Osteoblast (primary cell): ENCODE data around the gene FCGR2B. TPM values are rescaled to one million over a fixed set of nuclear protein-coding genes. Genes with fewer than 3 reads are reported as not detected.
"Not testable (repeated sequence)": the region's sequence is repeated elsewhere in the genome, so short reads cannot be mapped to it uniquely, and the experiment has no call there.

Source experiments
- DNase-seq: peaks from one replicate; pipeline ENCODE4 v3.0.0; 2011; ENCODE audit warnings: low spot score, mixed read lengths; ENCODE audit not compliant: insufficient read length; ENCODE audit errors: missing footprints
- H2AFZ ChIP-seq: 2 replicates; pipeline ENCODE4 v1.6.0; 2011; ENCODE audit warnings: mild to moderate bottlenecking, low read length
- H3K27ac ChIP-seq: 2 replicates; pipeline ENCODE4 v1.5.1; 2011; ENCODE audit warnings: mild to moderate bottlenecking, low read depth, low read length, moderate library complexity
- H3K27me3 ChIP-seq: 2 replicates; pipeline ENCODE4 v1.6.0; 2012; ENCODE audit warnings: mild to moderate bottlenecking, control low read depth, inconsistent platforms, low read length, moderate library complexity; ENCODE audit not compliant: insufficient read depth
- H3K36me3 ChIP-seq: 2 replicates; pipeline ENCODE4 v1.5.1; 2011; ENCODE audit warnings: mild to moderate bottlenecking, low read length, control low read depth, moderate library complexity; ENCODE audit not compliant: insufficient read depth
- H3K4me1 ChIP-seq: 2 replicates; pipeline ENCODE4 v1.5.1; 2011; ENCODE audit warnings: mild to moderate bottlenecking, low read length, control low read depth, moderate library complexity; ENCODE audit not compliant: insufficient read depth
- H3K4me2 ChIP-seq: 2 replicates; pipeline ENCODE4 v1.6.0; 2011; ENCODE audit warnings: mild to moderate bottlenecking, low read length; ENCODE audit not compliant: insufficient read depth
- H3K4me3 ChIP-seq: fragments of 200-600 bp; sonication (generic); 3 replicates; pipeline ENCODE4 v1.5.1; 2012; ENCODE audit warnings: mild to moderate bottlenecking, low read length, inconsistent platforms; ENCODE audit not compliant: insufficient read depth
- H3K79me2 ChIP-seq: 2 replicates; pipeline ENCODE4 v1.6.0; 2012; ENCODE audit warnings: mild to moderate bottlenecking, low read length, control low read depth, inconsistent platforms; ENCODE audit not compliant: insufficient read depth
- H3K9me3 ChIP-seq: 2 replicates; pipeline ENCODE4 v1.5.1; 2011; ENCODE audit warnings: low read depth, low read length, control low read depth
- H4K20me1 ChIP-seq: 2 replicates; pipeline ENCODE4 v1.6.0; 2012; ENCODE audit warnings: mild to moderate bottlenecking, low read length, control low read depth; ENCODE audit not compliant: insufficient read depth
- total RNA-seq: library from RNA; depleted of rRNA; stranded (reverse); fragments of >200 nt; gene quantifications from 2 replicates; pipeline ENCODE4 v1.2.3, GENCODE V29; 2012

Gene FCGR2B
- total RNA-seq, 1 donor, result 0.36 TPM

GRCh38 chr1:161661660-161662311, 1.2 kb upstream of the FCGR2B start:
- H3K4me2 ChIP-seq, DNase-seq, H3K27me3 ChIP-seq, H3K9me3 ChIP-seq, H4K20me1 ChIP-seq, H2AFZ ChIP-seq, H3K36me3 ChIP-seq, H3K4me1 ChIP-seq, H3K27ac ChIP-seq, H3K79me2 ChIP-seq, H3K4me3 ChIP-seq: not testable (repeated sequence)

- not testable (repeated sequence) for H3K4me3 ChIP-seq, H2AFZ ChIP-seq, H3K9me3 ChIP-seq, H3K4me1 ChIP-seq, H3K27me3 ChIP-seq, H3K36me3 ChIP-seq, H3K27ac ChIP-seq, H3K79me2 ChIP-seq, H4K20me1 ChIP-seq, H3K4me2 ChIP-seq, DNase-seq
Observed at GRCh38 chr1:161663569-161663968, 626 bp downstream of the FCGR2B start.

GRCh38 chr1:161664689-161665088, 1.7 kb downstream of the FCGR2B start:
- H3K4me1 ChIP-seq, DNase-seq, H3K27ac ChIP-seq: not testable (repeated sequence)

GRCh38 chr1:161671045-161672020, 8.4 kb downstream of the FCGR2B start:
- not testable (repeated sequence) for H3K27me3 ChIP-seq, H3K36me3 ChIP-seq, H3K9me3 ChIP-seq, H3K4me1 ChIP-seq, H4K20me1 ChIP-seq, DNase-seq, H3K27ac ChIP-seq, H3K4me3 ChIP-seq, H3K79me2 ChIP-seq, H2AFZ ChIP-seq, H3K4me2 ChIP-seq

More at GRCh38 chr1:161664689-161665088, 1.7 kb downstream of the FCGR2B start:
- not testable (repeated sequence) for H3K27me3 ChIP-seq, H4K20me1 ChIP-seq, H3K79me2 ChIP-seq, H2AFZ ChIP-seq, H3K9me3 ChIP-seq, H3K36me3 ChIP-seq, H3K4me3 ChIP-seq, H3K4me2 ChIP-seq

- not testable (repeated sequence) for H3K36me3 ChIP-seq, H3K4me3 ChIP-seq, DNase-seq, H3K27ac ChIP-seq, H3K9me3 ChIP-seq, H3K4me2 ChIP-seq, H4K20me1 ChIP-seq, H3K27me3 ChIP-seq, H3K79me2 ChIP-seq, H2AFZ ChIP-seq, H3K4me1 ChIP-seq
Observed at GRCh38 chr1:161673437-161673836, 10.5 kb downstream of the FCGR2B start.

GRCh38 chr1:161674447-161674846, 11.5 kb downstream of the FCGR2B start:
- not testable (repeated sequence) for H3K4me3 ChIP-seq, H3K27me3 ChIP-seq, H3K36me3 ChIP-seq, H3K4me2 ChIP-seq, H4K20me1 ChIP-seq, DNase-seq, H3K4me1 ChIP-seq, H2AFZ ChIP-seq, H3K79me2 ChIP-seq, H3K9me3 ChIP-seq, H3K27ac ChIP-seq

GRCh38 chr1:161674908-161675307, 12.0 kb downstream of the FCGR2B start:
- not testable (repeated sequence) for H3K9me3 ChIP-seq, H3K79me2 ChIP-seq, H2AFZ ChIP-seq, H3K4me1 ChIP-seq, H3K36me3 ChIP-seq, H3K27ac ChIP-seq, H4K20me1 ChIP-seq, H3K27me3 ChIP-seq, DNase-seq, H3K4me2 ChIP-seq, H3K4me3 ChIP-seq
